Stimulated activated CD4-positive, alpha-beta T cell treated with anti-CD3 and anti-CD28 coated beads, TNF-alpha, amount 100 ng/mL, for 48 hours (primary cell): ENCODE measurements around the gene PAX7.

ENCODE experiments used
- DNase-seq, 3 donors: peaks; one replicate each; pipeline ENCODE4 v3.0.0-alpha.2; 2020; ENCODE audit warnings: low read depth in 3 of 3

The PAX7 gene

DNA sequence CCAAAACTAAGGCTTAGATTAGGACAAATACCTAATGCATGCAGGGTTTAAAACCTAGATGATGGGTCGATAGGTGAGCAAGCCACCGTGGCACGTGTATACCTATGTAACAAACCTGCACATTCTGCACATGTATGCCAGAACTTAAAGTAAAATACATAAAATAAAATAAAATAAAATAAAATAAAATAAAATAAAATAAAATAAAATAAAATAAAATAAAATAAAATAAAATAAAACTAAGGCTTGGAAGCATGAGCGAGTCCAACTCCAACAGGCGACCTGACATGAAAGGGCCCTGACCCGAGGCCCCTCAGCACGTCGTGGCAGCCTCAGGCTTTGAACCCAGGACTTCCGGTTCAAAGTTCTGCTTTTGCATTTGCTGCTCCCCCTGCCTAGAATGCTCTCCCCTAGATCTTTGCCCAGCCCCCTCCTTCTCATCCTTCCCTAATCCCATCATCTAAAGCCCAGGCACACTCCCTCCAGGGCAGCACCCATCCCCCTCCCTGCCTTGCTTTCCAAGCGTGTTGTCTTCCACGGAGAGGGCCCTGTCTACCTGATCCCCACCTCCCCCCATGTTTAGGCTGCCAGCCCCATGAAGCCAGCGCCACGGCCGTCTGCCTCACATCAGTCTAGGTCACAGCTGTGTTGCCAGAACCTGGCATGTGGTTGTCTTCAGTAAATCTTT is 164.5 kb downstream of the PAX7 start:
- no peak for DNase-seq

GRCh38 chr1:18796950-18797349 is 166.3 kb downstream of the PAX7 start:
- DNase-seq = no peak
